Cortex of kidney (tissue), 1 donor: ENCODE results near the gene TRIM15.
"Not testable (repeated sequence)": the region's sequence is repeated elsewhere in the genome, so short reads cannot be mapped to it uniquely, and the experiment has no call there.

Source experiments
- DNase-seq: peaks from one replicate; lab custom pipeline; 2025; lab: John Stamatoyannopoulos, UW

The TRIM15 gene

GRCh38 chr6:30163090-30163917 lies at the start of gene TRIM15:
TSS of gene TRIM15 (plus strand) at chr6:30163546. CDS start at chr6:30163685, 139 bp downstream.
- no peak for DNase-seq

- no peak for DNase-seq
Observed at GRCh38 chr6:30113841-30114240, 49.5 kb upstream of the TRIM15 start.

DNA sequence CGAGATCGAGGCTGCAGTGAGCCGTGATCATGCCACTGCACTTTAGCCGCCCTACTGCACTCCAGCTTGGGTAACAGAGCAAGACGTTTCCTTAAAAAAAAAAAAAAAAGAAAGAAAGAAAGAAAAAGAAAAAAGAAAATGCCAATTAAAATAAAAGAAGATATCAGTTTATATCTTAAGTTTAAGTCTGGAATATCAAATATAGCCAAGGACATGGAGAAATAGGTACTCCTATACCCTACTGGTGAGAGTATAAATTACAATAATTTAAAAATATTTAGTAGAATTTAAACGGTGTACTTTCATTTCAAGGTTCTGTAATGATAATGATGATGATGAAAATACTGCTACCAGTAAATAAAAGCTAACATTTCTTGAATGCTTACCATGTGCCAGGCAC lies 46.6 kb upstream of the TRIM15 start:
- DNase-seq: no peak

- DNase-seq: not testable (repeated sequence)
Observed at GRCh38 chr6:30118691-30119090, 44.7 kb upstream of the TRIM15 start.

GRCh38 chr6:30121446-30122366 lies 41.6 kb upstream of the TRIM15 start:
- DNase-seq: no peak

GRCh38 chr6:30122515-30122914 lies 40.8 kb upstream of the TRIM15 start:
- no peak for DNase-seq

DNA sequence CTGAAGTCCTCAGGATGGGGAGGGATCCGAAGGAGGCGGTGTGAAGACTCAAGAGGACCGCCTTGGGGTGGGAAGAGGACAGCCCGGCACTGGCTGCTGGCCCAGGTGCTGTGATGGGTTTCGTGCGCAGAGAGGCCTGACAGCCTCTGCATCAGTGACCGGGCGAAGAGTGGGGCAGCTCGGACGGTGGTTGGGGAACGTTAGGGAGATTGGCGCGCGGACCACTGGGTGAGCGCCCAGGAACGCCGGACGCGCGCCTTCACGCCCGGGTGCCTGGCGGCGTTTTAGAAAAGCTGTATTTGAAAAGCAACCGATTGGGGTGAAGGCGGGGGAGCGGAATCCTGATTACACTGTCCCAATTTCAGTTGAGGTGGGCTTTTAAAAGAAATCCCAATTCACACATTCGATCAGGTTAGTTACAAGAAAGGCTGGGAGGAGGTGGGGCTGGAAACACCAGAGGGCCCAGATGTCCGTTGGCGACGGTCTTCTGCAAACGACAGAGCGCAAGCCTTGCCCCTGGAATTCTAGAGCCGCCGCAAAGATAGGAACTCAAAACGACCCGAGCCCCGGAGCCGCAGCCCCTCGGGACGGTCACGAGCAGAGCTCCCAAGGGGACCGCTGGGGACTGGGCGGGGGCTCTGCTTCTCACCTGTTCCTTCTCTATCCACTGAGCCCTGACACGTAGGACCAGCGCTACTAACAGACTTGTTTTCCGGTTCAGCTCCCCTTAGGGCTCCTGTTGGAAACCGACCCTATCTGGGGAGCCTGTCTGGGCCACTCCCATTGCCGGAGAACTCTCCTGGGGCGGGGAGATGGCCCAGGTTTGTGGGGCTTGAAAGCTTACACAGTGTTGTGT lies 35.9 kb upstream of the TRIM15 start:
- no peak for DNase-seq

DNA sequence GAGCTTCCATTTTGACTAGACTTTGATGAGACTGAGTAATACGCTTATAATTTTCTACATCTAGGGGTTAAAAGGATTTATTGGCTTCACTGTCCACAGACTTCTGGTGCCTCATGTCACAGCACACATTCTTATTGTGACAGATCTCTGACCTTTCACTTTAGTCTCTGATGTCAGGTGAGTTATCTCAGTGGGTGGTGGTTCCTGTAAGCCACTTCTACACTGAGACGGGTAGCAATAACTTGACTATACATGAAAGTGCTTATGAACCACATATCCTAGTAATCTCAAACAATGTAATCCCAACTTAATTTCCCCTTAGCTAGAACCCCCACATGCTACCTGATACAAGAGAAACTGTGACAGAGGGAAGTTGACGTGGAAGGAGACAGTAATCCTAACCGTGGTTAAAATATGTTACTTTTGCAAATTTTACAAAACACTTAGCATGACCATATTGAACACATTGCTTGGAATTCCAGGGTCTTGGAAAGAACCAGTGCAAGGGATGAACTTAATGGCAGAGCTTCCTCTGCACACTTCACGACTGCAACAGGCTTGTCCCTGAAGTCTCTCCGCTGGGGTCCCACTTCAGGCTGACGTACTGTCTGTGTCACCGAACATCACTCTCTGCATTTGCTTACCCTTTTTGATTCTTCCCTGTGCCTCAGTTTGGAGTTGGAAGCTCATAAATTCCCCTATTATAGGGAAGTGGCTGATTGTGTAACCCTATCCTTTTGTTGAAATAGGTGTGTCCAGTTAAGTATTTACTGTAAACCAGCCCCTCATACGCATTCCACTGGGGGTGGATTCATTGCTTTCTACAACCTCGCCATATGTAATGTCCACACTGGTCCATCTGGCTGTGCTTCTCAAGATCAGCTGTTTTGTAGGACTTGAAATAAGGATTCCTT lies 33.8 kb upstream of the TRIM15 start:
- no peak for DNase-seq

DNA sequence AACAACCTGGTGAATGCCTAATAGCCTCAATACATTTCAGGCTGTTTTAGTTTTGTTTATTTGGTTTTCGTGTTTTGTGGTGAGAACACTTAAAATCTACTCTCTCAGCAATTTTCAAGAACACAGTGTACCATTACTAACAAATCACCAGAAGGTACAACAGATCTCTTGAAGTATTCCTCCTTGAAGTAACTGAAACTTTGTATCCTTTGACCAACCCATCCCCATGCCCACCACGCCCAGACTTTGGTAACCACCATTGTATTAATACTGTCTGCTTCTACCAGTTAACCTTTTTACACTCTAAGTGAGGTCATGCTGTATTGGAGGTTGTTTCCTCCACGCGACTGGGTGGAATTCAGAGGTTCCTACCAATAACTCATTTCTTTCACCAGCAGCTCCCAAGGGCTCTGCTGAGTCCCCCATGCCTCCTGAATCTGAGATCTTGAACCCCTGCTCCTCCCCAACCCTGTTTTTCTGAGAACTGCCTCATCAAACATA lies 33.1 kb upstream of the TRIM15 start:
- DNase-seq: no peak

DNA sequence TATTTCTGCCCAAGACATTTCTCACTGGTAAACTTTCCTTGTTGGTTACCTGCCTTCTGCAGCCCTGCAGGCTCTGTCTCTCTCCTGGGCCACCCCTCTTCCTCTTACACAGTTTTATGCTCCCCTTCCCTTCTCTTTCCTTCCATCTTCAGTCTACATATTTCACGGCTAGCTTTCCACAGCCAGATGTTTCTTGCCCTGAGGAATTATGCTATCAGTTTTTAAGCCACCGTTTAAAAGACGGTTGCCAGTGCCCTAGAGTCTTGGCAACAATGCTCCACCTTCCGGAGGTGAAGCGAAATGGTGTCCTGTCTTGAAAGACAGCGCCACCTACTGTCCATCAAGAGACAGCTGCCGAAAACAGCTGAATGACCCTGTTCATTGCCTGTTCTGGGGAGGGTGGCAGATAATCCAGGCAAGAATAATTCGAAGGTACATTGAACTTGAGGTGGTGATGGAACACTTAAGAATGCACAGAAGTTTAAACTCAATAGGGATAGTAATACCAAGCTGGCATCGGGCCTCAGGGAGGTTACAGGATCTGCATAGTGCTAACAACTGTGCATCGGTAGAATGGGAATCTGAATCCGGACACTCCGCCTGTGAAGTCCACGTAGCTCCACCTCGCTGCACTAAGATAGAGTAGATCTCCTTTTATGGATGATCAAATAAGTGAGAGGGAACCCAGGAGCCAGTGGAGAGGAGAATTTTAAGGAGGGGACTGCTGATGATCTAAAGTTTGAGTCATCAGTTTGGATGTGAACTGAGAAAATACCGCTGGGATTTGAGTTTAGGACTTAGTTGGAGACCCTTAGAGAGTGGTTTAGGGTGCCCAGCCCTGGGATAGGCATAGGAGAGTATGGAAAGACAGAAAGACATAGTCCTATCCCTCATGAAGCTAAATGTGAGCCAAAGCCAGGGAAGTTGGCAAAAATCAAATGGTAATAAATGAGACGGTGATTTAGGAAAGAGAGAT lies 32.2 kb upstream of the TRIM15 start:
- no peak for DNase-seq

DNA sequence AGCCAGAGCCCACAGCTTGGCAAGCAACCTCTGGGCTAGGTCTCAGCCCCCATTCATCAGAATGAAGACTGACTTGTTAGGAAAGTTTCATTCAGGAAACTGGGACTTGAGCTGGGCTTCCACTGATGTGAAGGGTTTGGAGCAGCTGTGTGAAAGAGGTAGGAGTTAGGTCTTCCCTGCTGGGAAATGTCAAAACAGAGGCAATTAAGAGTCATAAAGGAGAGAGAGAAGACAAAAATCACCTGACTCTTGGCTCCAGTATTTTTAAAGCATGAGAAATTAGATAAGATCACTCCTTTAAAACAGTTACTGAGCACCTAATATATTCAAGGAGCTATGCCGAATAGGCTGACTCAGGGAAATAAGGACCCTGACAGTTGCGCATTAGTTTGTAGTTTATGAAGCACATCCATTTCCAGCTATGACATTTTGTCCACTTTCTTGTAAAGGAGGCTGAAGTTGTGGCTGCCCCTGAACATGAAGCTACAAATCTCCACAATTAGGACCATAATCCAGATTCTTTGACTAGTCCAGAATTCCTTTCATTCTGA lies 31.3 kb upstream of the TRIM15 start:
- no peak for DNase-seq

- DNase-seq: no peak
Observed at GRCh38 chr6:30135147-30135546, 28.2 kb upstream of the TRIM15 start.

GRCh38 chr6:30135757-30136156 lies 27.6 kb upstream of the TRIM15 start, which contains the start of gene TRIM40:
TSS of gene TRIM40 (plus strand) at chr6:30136140. CDS start at chr6:30137037, 897 bp downstream.
- no peak for DNase-seq

- no peak for DNase-seq
Observed at GRCh38 chr6:30136570-30137286, 26.6 kb upstream of the TRIM15 start.

DNA sequence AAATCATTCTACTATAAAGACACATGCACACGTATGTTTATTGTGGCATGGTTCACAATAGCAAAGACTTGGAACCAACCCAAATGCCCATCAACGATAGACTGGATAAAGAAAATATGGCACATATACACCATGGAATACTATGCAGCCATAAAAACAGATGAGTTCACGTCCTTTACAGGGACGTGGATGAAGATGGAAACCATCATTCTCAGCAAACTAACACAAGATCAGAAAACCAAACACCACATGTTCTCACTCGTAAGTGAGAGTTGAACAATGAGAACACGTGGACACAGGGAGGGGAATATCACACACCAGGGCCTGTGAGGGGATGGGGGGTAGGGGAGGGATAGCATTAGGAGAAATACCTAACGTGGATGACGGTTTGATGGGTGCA lies 23.1 kb upstream of the TRIM15 start:
- DNase-seq: not testable (repeated sequence)

DNA sequence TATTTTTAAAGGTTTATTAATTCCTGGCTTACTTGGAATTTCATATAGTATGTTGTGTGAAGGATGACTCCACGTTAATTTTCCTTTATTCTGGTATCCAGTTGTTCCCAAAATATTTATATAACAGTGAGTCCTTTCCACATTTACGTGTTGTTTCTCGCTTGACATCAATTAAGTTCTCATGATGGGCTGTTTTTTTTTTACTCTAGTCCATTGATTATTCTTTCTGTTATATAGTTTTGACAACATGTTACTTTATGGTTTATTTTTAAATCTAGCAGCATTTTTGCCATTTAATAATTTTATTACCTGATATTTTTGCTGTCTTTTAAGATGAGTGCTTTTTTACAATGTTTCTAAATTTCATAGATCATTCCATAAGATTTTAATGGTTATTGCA lies 20.7 kb upstream of the TRIM15 start:
- no peak for DNase-seq

- no peak for DNase-seq
Observed at GRCh38 chr6:30143780-30144179, 19.6 kb upstream of the TRIM15 start.

DNA sequence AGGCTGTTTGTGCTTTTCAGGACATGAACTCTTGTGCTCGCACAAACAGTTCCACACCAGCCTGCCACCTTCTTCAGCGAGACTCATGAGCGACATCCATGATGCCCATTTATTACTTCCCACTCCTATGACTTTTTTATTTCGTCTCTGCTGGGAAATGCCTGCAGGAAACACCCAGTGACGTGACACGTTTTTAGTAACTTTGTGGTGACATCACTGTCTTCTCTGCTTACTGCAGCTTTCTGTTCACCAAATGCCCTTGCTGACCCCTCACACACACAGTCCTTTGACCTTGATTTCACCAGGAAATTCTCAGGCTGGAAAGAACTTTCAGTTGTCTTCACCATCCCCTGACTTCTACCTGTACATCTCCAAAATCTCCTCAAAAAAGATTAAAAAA lies 18.5 kb upstream of the TRIM15 start:
- no peak for DNase-seq
